HG03139 (cell line): ENCODE data around the gene OXGR1.
"Not testable (repeated sequence)": the region's sequence is repeated elsewhere in the genome, so short reads cannot be mapped to it uniquely, and the experiment has no call there.

Experiments
- ATAC-seq: cut with Tn5 transposase; IDR thresholded peaks from one replicate; pipeline ENCODE4 v1.9.1; 2021; ENCODE audit not compliant: unreplicated experiment

Gene OXGR1

GRCh38 chr13:96994017-96994857 lies at the start of gene OXGR1:
TSS of gene OXGR1 (minus strand) at chr13:96994476. CDS start at chr13:96987759, 6,717 bp downstream.
- no peak for ATAC-seq

DNA sequence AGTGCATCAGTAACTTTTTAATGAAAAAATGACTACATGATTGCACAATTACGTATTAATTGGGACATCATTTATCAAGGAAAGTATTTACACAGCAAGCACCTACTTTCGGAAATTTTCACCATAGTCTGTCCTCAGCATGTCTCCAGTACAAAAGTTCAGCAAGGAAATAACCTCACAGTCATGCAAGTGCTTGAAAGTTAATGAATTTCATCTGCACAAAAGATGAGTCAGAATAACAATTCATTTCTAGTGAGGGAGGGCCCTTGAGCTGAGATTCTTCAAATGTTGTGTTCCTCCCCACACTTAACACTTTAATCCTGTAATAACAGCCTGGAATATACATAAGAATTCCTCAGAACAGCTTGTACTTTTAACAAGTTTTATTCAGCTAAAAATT lies 49.0 kb upstream of the OXGR1 start:
- ATAC-seq: no peak

DNA sequence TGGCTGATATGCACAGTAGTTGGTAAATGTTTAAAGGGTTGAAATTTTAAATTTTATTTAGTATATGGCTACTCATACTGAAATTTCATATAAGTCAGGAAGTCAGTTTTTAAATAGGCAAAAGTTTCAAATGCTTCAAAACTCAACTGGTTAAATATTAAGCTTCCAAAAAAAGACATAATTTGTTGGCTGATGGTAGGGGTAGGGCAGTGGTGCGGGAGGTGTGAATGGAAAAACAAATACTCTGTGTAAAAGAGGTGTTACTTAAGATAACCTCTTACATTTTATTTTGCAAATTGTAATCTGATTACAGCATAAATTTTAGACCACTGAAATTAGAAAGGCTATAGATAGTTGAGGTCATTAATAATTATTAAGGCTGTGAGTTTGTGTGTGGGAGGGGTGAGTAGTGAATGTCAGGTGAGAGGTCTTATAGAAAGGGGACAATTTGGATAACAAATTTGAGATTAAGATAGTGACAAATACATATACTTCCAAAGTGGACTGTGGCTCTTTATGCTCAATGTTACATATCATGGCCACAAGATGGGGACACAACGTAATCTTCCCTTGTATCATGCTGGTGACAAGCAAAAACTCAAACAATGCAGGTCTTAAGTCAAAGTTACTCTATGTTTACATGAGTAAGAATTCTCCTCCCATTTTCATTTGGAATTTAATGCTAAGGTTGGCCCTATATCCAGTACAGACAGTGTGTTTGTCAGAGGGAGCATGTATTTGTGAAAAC lies 36.6 kb upstream of the OXGR1 start:
- no peak for ATAC-seq

GRCh38 chr13:97028441-97029299 lies 34.4 kb upstream of the OXGR1 start:
- no peak for ATAC-seq

DNA sequence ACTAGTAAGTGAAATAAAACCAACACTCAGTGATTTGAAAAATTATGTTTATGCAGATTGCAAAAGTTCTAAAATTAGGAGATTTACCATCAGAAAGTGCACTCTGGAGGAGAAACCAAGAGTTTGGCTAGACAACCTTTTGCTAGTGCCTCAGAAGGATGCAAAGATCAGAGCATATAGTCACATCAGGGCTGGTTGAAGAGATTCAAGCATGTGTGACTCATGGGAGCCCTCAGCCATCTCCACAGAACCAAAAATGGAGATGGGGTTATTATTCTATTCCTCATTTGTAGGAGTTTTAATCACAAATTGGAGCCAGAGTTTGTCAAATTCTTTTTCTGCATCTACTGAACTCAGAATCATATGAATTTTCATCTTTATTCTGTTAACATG lies 32.9 kb upstream of the OXGR1 start:
- no peak for ATAC-seq

- ATAC-seq: no peak
These were observed 32.4 kb upstream of the OXGR1 start for GRCh38 chr13:97026531-97027161.

DNA sequence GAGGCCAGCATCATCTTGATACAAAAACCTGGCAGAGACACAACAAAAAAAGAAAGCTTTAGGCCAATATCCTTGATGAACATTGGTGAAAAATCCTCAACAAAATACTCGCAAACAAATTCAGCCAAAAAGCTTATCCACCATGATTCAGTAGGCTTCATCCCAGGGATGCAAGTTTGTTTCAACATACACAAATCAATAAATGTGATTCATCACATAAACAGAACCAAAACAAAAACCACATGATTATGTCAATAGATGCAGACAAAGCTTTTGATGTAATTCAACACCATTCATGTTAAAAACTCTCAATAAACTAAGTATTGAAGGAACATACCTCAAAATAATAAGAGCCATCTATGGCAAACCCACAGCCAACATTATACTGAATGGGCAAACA lies 29.5 kb upstream of the OXGR1 start:
- not testable (repeated sequence) for ATAC-seq

DNA sequence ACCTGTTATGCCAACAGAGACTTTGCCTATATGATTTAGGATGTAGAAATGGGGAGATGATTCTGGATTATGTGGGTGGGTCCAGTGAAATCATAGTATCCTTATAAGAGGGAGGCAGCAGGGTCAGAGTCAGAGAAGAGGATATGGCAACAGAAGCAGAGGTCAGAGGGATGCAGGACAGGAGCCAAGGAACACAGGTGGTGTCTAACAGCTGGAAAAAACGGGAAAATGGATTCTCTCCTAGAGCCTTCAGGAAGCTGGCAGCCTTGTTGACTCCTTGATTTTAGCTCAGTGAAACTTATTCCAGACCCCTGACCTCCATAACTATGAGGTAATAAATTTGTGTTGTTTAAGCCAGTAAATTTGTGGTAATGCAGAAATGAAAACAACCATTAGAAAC lies 28.8 kb upstream of the OXGR1 start:
- no peak for ATAC-seq

DNA sequence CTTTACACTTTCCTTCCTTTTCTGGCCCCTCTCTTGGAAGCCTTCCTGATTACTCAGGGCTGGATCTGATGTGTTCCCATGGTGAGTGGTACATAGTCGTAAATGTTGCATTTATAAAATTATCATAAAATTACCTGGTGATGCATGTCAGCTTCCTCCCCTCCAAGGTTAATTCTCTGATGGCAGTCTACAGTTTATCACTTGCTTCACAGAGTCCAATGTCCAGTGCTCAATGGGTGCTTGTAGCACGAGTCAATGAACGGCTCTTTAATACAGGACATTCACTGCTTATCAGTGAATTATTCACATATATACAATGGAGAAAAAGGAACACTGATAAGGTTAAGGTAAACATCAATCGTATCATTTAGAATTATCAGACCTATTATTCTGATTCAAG lies 27.0 kb upstream of the OXGR1 start:
- ATAC-seq: no peak

- no peak for ATAC-seq
These were observed 26.5 kb upstream of the OXGR1 start for GRCh38 chr13:97020689-97021240.

DNA sequence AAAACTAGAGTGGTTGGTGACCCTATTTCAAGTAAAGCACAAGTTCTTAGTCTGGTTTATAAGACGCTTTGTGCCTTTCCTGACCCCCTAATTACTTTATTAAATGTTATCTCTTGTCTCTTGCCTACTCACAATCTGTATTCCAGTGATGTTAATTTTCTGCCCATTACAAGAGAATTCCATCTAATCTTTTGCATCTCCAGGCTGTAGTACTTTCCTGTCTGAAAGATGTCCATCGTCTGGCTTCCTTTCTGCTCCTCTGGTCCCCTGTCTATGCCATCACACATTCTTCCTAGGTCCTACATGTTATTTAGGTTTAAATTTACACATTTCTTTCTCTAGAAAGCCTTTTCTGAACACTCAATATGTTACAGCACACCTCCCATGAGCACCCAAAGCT lies 25.9 kb upstream of the OXGR1 start:
- ATAC-seq: no peak

GRCh38 chr13:97019236-97019635 lies 25.0 kb upstream of the OXGR1 start:
- no peak for ATAC-seq

GRCh38 chr13:97018029-97018819 lies 23.9 kb upstream of the OXGR1 start:
- ATAC-seq: peak; percentile 89

- no peak for ATAC-seq
These were observed 23.0 kb upstream of the OXGR1 start for GRCh38 chr13:97017322-97017721.

- no peak for ATAC-seq
These were observed 21.5 kb upstream of the OXGR1 start for GRCh38 chr13:97015661-97016350.

DNA sequence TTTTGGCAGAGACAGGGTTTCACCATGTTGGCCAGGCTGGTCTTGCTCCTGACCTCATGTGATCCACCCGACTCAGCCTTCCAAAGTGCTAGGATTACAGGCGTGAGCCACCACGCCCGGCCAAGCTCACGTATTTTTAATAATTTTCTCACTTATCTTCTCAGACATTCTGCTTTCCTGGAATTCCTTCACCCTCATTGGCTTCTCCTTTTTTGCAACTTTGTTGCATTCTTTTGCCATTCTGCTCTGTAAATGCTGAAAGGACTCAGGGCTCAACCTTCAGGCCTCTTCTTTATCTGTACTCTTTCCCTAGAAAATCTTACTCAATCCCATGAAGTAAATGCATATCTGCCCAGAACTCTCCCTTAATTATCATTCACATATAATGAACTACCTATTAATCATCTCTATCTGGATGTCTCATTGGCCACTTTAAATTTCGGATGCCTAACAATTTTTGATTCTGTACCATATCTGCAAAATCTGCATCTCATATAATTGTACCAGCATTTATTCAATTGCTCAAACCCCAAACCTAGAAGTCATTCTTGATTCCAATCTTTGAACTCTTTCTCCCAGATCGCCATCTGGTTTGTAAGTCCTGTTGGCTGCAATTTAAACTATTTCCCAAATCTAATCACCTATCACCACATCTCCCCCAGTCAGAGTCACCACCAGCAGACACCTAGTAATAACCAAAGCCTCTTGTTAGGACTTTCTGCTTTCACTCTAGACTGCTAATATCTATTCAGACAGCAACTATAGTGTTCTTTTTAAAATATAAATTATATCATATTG lies 18.2 kb upstream of the OXGR1 start:
- ATAC-seq: no peak

- no peak for ATAC-seq
These were observed 17.3 kb upstream of the OXGR1 start for GRCh38 chr13:97011446-97012131.

DNA sequence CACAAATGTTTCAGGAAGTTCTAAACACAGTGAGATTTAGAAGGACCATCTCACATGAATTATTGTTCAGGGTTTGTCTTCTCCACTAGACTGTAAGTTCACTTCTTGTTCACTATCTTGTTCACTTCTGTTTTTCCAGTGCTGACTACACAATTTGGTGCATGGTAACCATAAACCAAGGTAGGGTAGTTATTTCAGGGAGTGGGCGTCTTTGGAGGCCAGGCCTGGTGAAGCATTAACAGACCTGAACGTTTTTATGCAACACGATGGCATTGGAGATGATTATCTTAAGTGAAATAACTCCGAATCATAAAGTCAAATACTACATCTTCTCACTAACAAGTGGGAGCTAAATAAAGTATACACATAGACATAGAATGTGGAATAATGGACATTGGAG lies 14.4 kb upstream of the OXGR1 start:
- ATAC-seq: no peak
